ENCODE measurements around the gene FHOD3. TPM values are rescaled to one million over a fixed set of nuclear protein-coding genes. Genes with fewer than 3 reads are reported as not detected.

Gene FHOD3
- total RNA-seq, 1 donor, result not detected

DNA sequence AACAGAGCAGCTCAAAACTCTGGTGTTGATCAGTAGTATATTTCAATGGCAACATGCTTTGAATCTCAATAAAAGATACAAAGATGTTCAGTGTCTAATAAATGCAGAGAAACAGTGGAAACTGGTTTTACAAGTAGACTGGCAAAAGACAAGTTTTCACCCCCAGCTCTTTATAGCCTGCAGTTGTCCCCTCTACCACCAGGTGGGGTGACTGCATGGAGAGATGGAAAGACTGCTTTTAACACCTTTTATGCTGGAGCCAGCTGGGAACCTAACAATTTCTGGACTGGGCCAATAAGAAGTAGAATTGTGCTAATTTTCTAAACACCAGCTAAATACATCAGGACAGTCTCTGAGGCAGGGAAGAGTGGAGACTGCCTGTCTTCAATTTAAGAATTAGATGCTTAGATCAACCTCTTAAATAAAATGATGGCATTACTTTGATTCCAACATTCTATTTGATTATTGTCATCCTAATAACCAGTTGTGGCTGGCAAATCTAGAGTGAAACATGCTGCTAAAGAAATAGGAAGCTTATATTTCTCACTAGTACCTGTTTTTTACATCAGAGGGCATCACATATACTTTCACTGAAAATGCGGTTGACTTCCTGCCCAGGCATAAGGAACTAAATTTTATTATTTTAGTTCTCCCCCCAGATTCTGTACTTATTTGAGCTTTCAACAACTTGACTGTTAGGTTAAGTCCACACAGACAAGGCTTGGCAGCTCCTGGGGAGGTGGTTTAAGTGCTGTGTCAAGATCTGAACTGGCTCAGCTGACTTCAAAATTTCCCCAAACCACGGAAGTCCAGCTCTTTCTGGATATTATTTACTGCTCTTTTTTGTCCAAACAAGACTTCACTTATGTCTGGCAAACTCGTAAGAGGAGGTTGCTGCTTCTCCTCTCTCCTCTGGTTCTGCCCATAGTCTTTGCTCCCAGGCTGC is 390.8 kb downstream of the FHOD3 start:
- Histone ChIP-seq H3K4me3 (ENCODE audit: low read length) (no peak overlapping the region), H3K27me3 (ENCODE audit: insufficient read depth, low read length) (peaks cover 6% of the 10 kb centered on the region), H3K9me3 (ENCODE audit: low read depth, low read length) (peaks cover 8% of the 10 kb centered on the region), H3K4me1 (ENCODE audit: insufficient read depth, low read length) (no peaks in the 10 kb centered on the region)

DNA sequence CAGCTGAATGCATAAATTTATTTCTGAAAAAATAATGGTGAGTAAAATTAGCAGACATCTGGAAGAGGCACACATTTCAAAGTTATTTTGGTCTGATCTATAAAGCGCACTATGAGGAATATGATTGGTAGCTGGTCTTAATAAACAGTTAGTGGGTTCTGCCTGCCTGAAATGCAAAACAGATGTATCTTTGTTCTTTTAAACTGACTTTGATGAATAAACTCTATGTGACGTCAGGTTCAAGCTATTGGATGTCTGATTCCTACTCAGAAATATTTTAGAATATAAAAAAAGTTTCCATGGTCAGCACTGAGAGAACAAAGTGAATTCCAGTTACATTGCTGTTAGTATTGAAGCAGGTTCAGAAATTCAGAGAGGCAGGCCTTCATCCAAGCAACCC is 394.9 kb downstream of the FHOD3 start:
- Histone ChIP-seq H3K9me3 (ENCODE audit: low read depth, low read length) (no peaks in the 10 kb centered on the region), H3K27me3 (ENCODE audit: insufficient read depth, low read length) (no peaks in the 10 kb centered on the region), H3K4me3 (ENCODE audit: low read length) (no peak overlapping the region)

DNA sequence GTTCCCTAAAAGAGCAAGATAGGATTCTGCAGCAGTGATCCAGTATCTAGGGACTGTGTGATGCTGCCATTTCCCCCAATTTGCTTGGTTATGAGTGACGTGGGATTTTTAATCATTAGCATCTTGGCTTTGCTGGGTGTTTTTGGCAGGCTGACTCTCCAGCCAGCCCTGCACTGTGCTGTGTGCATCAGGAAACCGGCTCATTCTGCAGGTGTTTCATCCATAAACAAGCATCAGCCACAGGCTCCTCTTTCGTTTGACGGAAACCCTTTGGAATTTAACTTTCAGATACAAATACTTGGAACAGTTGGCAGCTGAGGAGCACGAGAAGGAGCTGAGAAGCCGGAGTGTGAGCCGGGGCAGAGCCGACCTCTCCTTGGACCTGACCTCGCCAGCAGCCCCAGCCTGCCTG is 395.4 kb downstream of the FHOD3 start:
- H3K9me3 ChIP-seq (ENCODE audit: low read depth, low read length), result no peaks in the 10 kb centered on the region
- H3K4me3 ChIP-seq (ENCODE audit: low read length), result no peak overlapping the region
- H3K4me1 ChIP-seq (ENCODE audit: insufficient read depth, low read length), result no peaks in the 10 kb centered on the region
- no peaks in the 10 kb centered on the region for H3K27me3 ChIP-seq (ENCODE audit: insufficient read depth, low read length)

More for the DNA sequence above, 394.9 kb downstream of the FHOD3 start:
- H3K4me1 ChIP-seq (ENCODE audit: insufficient read depth, low read length), result no peaks in the 10 kb centered on the region

DNA sequence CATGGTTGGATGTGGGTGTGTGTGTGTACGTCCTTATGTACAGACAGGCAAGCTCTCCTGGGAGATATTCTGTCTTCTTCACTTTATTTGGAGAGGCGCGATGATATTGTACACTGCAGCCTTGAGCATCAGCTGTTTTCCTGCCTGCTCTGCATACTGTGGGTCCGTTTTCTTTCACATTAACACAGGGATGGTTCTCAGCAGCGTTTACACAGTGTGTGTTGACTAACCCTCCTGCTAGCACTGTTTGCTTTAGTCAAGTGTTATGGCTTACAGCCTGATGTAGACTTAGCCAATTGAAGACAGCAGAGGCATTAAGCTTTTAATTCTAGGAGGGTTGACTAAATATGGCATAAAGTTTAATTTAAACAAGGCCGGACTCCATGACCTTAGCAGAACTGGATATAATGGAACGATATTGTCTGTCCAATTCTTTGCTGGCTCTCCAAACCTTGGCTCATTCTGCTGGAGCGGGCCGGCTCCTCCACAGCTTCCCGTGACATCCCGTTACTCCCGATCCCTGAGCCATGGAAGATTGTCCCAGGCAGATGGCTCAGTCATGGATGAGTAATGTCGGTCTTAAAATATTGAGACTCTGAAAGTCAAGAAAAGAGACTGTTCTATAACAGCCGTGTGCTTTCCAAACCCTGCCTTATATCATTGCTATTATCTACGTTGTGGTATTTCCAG is 396.6 kb downstream of the FHOD3 start:
- no peaks in the 10 kb centered on the region for H3K27me3 ChIP-seq (ENCODE audit: insufficient read depth, low read length)
- no peaks in the 10 kb centered on the region for H3K9me3 ChIP-seq (ENCODE audit: low read depth, low read length)
- no peak overlapping the region for H3K4me3 ChIP-seq (ENCODE audit: low read length)
- H3K4me1 ChIP-seq (ENCODE audit: insufficient read depth, low read length), result no peaks in the 10 kb centered on the region

DNA sequence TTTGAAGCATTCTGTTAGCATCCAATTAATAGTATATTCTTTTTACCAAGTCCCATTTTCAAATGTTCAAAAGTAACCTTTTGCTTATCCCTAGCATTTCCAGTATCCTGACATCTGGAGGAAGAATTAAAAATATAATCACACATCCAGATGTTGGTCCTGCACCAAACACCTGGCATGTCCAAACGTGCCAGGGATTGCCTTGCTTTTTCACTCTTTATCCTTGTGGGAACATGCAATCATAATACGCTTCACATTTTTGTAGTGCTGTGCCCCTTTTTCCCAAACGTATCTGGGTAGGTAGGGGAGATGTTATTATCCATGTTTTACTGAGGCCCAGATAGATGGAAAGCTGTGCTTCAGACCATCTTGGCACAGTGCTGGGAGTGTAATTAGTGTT is 398.3 kb downstream of the FHOD3 start:
- Histone ChIP-seq H3K4me3 (ENCODE audit: low read length) (no peak overlapping the region), H3K4me1 (ENCODE audit: insufficient read depth, low read length) (no peaks in the 10 kb centered on the region), H3K9me3 (ENCODE audit: low read depth, low read length) (no peaks in the 10 kb centered on the region)

DNA sequence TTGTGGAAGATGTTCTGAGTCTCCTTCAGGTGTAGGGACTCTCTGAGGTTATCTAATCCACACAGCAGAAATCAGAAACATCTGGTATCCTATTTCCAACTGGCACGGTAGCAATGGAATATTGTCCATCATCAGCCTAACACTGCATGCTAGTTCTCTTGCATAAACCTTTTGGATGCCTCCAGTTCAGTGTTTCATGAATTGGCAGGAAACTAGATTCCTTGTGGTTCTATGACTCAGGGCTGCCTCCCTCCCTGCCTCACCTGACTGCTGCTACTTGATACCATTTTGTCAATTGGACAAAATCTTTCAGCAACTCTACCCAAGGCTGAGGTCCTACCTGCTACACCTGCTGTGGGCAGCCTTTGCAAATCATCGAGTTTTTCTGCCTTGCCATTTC is 400.4 kb downstream of the FHOD3 start:
- no peaks in the 10 kb centered on the region for H3K27me3 ChIP-seq (ENCODE audit: insufficient read depth, low read length)
- no peaks in the 10 kb centered on the region for H3K9me3 ChIP-seq (ENCODE audit: low read depth, low read length)
- H3K4me3 ChIP-seq (ENCODE audit: low read length), result no peak overlapping the region
- no peaks in the 10 kb centered on the region for H3K4me1 ChIP-seq (ENCODE audit: insufficient read depth, low read length)

More for the DNA sequence above, 398.3 kb downstream of the FHOD3 start:
- H3K27me3 ChIP-seq (ENCODE audit: insufficient read depth, low read length), result no peaks in the 10 kb centered on the region

DNA sequence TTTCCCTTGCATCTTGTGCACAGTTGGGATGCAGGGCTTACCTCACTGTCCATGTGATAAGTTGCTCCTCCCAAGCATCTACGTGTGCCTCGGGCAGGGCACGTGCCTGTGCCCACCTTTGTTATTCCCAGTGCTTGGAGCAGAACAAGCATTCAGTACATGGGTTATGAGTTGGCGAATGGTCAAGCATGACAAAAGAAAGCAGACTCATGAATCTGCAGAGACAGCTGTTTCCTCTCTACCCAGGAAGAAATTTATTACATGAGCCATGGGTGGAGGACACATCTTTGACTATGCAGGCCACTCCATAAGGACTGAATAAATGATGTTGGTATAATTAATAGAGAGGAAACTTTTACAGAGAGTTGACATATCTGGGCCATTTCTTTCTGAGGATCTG is 403.4 kb downstream of the FHOD3 start:
- no peaks in the 10 kb centered on the region for H3K27me3 ChIP-seq (ENCODE audit: insufficient read depth, low read length)
- no peaks in the 10 kb centered on the region for H3K9me3 ChIP-seq (ENCODE audit: low read depth, low read length)

DNA sequence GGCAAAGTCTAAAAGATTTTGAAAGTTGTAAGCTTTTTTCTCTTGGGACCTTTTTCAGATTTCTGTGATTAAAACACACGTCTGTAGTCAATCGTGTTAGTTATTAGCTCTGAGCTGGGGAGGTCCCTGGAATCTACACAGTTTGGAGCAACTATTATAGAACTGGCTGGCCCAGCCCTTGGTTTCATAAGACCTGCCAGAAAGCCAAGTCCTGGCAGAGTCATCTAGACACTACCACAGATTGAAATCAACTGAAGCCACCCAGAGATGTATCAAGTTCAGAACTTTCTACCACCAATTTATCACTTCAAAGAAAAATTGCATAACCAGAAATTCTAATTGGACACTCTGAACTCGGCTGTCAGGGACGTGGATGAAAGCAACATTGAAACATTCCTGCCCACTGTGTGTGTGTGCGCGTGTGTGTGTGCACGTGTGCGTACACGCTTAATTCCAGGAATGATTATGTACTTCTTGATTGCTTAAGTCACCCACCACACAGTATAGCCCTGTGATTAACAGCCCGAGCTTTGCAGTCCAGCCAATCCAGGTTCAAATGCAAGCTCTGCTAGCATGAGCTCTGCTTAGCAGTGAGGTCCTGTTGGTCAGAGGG is 405.0 kb downstream of the FHOD3 start:
- no peaks in the 10 kb centered on the region for H3K27me3 ChIP-seq (ENCODE audit: insufficient read depth, low read length)
- H3K4me3 ChIP-seq (ENCODE audit: low read length), result no peak overlapping the region
- no peaks in the 10 kb centered on the region for H3K4me1 ChIP-seq (ENCODE audit: insufficient read depth, low read length)
- H3K9me3 ChIP-seq (ENCODE audit: low read depth, low read length), result no peaks in the 10 kb centered on the region

More for the DNA sequence above, 403.4 kb downstream of the FHOD3 start:
- no peak overlapping the region for H3K4me3 ChIP-seq (ENCODE audit: low read length)
- no peaks in the 10 kb centered on the region for H3K4me1 ChIP-seq (ENCODE audit: insufficient read depth, low read length)

DNA sequence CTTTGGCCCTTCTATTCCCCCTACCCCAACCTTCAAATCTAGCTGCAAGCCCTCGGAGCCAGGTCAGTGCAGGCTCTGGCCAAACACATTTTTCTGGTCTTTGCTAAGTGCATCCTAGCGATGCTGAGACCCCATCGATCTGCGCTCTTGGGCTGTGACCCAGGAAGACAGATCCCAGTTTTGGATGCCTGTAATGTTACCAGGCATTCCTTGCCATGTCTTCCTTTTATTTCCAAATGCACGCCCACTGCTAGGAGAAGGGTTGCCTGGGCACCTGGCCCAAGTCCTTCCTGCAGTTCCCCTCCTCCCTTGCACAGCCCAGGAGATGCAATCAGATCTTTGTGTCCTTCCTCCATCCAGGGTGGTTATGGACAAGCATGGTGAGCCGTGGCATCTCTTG is 406.6 kb downstream of the FHOD3 start:
- Histone ChIP-seq H3K4me1 (ENCODE audit: insufficient read depth, low read length) (no peaks in the 10 kb centered on the region), H3K4me3 (ENCODE audit: low read length) (no peak overlapping the region), H3K27me3 (ENCODE audit: insufficient read depth, low read length) (no peaks in the 10 kb centered on the region), H3K9me3 (ENCODE audit: low read depth, low read length) (no peaks in the 10 kb centered on the region)

DNA sequence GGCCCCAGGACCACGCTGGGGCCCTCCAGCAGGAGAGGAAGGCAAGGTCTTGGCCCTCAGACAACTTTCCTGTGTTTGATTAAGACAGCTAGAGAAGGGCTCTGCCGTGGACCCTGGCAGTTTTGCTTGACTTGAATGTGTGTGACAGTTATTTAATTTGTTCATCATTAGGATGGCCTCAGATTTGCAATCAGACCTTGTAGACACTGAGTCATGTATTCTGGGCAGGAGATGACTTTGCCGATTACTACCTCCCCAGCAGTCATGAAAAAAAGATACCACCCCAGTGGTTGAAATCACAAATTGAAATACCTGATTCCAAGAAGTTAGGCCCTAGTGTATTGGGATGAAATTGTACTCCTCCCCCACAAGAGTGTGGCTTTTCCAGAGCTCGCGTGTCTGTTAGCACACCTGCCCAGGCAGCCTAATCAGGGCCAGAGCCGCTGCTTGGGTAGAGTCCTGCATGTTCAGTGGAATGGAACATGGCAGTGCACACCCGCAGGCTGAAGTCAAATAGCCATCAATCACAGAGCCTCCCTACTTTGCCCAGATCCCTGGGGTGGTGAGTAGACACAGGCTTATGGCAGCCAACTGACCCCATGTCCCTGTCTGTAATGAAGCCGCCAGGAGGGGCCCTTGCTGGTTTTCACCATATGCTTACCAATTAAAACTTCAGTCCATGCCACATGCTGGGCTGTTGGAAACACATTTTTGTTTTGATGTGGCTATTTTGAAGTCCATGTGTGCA is 408.8 kb downstream of the FHOD3 start:
- Histone ChIP-seq H3K4me1 (ENCODE audit: insufficient read depth, low read length) (no peaks in the 10 kb centered on the region), H3K9me3 (ENCODE audit: low read depth, low read length) (no peaks in the 10 kb centered on the region), H3K4me3 (ENCODE audit: low read length) (no peak overlapping the region), H3K27me3 (ENCODE audit: insufficient read depth, low read length) (no peaks in the 10 kb centered on the region)

DNA sequence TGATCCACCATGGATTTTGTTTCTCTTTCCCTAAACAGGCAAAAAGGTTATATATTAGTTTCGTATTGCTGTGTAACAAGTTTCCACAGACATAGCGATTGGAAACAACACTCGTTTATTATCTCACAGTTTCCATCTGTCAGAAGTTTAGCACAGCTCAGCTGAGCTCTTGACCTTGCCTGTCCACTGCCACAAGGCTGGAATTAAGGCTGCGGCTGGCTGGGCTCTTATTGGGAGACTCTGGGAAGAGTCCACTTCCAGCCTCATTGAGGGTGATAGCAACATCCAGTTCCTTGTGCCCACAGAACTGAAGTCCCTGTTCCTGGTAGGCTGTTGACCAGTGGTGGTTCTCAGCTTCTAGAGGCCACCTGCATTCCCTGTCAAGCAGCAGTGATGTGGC is 410.9 kb downstream of the FHOD3 start:
- H3K4me3 ChIP-seq (ENCODE audit: low read length), result no peak overlapping the region
- no peaks in the 10 kb centered on the region for H3K9me3 ChIP-seq (ENCODE audit: low read depth, low read length)
- H3K27me3 ChIP-seq (ENCODE audit: insufficient read depth, low read length), result no peaks in the 10 kb centered on the region
- no peaks in the 10 kb centered on the region for H3K4me1 ChIP-seq (ENCODE audit: insufficient read depth, low read length)

DNA sequence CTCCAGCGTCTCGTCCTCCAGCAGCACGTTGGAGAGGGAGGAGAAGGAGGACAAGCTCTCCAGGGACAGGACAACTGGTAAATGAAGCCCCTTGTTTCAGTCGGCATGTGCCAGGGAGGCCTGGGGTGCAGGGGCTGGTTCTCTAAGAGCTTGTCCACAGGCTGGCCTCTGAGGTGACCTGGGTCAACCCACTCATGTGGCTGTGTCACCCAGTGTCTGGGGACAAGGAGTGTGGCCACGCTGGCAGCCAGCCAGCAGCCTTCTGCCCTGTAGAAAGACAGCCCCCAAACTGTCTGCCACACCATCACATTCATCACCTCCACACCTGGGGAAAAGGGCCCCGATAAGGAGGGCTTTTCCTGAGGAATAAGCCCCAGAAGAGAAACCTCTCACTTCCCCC is 411.8 kb downstream of the FHOD3 start:
- no peaks in the 10 kb centered on the region for H3K27me3 ChIP-seq (ENCODE audit: insufficient read depth, low read length)
- H3K4me1 ChIP-seq (ENCODE audit: insufficient read depth, low read length), result no peaks in the 10 kb centered on the region
- no peaks in the 10 kb centered on the region for H3K9me3 ChIP-seq (ENCODE audit: low read depth, low read length)
- no peak overlapping the region for H3K4me3 ChIP-seq (ENCODE audit: low read length)

DNA sequence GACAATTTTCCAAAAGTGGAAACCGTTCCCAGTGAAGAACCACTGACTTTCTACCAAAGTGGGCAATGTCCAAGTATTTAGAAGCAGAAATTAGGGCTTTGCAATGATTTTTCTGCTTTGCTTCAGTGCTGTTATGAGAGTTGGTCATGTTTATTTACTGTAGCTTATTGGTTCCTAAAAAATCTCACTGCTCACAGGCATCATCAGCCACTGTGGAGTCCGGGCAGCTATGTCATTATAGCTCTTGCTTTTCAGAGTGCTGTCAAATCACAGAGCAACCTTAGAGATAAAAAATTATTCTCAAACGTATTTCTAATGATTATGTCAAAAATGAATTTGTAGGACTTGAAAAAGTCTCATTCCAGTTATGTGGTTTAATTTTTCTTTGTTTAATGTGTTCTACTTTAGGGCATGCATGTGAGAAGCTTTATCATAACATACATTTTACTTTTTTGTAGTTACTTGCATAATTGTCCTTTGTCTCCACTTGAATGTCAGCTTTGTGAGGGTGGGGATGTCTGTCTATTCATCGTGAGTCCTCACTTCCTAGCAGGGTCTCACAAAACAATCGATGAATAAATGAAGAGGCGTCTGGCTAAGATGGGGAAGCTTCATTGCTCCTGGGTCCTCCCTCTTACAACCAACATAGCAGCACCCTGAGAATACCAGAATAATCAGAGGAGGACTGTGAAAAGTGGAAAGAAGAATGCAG is 413.7 kb downstream of the FHOD3 start:
- Histone ChIP-seq H3K4me1 (ENCODE audit: insufficient read depth, low read length) (no peaks in the 10 kb centered on the region), H3K9me3 (ENCODE audit: low read depth, low read length) (no peaks in the 10 kb centered on the region), H3K27me3 (ENCODE audit: insufficient read depth, low read length) (no peaks in the 10 kb centered on the region), H3K4me3 (ENCODE audit: low read length) (no peak overlapping the region)

DNA sequence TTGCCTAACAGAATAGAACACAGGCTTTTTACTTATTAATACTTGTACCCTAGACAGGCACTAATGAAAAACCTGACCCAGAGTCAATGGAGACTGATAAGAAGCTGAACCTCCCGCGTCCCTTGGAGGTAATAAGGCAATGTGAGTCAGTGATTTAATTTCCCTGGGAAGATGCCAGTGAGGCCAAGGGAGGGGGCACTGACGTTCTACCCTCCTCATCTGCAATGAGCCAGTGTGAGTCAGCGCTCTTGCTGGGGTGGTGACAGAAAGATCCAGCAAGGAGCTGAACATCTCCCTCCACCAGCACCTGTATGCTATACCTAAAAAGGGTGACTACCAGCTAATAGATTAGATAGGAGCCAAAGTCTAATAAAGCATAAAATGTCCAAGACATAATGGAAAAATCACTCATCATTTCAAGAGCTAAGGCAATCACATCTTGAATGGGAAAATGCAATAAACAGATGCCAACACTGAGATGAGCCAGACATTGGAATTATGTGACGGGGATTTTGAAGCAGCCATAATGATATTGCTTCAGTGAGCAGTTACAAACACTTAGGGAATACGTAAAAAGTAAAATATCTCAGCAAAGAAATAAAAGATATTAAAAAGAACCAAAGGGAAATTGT is 414.4 kb downstream of the FHOD3 start:
- Histone ChIP-seq H3K9me3 (ENCODE audit: low read depth, low read length) (no peaks in the 10 kb centered on the region), H3K4me3 (ENCODE audit: low read length) (no peak overlapping the region), H3K4me1 (ENCODE audit: insufficient read depth, low read length) (no peaks in the 10 kb centered on the region), H3K27me3 (ENCODE audit: insufficient read depth, low read length) (no peaks in the 10 kb centered on the region)

Data from mononuclear cell (primary cell).